Activated CD8-positive, alpha-beta memory T cell treated with anti-CD3 and anti-CD28 coated beads for 36 hours (primary cell): ENCODE data around the gene CDH22. TPM values are rescaled to one million over a fixed set of nuclear protein-coding genes. Genes with fewer than 3 reads are reported as not detected.

Experiments used
- CTCF ChIA-PET: fragments of 350-600 bp; sonication (Branson Sonifier 250); formaldehyde crosslinking; loops from one replicate; lab custom pipeline; 2021; ENCODE audit warnings: antibody characterized with exemption; lab: Charles Lee
- POLR2A ChIA-PET: fragments of 350-600 bp; sonication (Branson Sonifier 250); formaldehyde crosslinking; loops from one replicate; lab custom pipeline; 2021; ENCODE audit warnings: antibody characterized with exemption; lab: Charles Lee
- total RNA-seq, 2 experiments: library from RNA; stranded (reverse); gene quantifications; one replicate each; pipeline ENCODE4 v1.2.3, GENCODE V29; 2021

CDH22 gene
- total RNA-seq, 2 experiments from 2014 or later, result not detected

DNA sequence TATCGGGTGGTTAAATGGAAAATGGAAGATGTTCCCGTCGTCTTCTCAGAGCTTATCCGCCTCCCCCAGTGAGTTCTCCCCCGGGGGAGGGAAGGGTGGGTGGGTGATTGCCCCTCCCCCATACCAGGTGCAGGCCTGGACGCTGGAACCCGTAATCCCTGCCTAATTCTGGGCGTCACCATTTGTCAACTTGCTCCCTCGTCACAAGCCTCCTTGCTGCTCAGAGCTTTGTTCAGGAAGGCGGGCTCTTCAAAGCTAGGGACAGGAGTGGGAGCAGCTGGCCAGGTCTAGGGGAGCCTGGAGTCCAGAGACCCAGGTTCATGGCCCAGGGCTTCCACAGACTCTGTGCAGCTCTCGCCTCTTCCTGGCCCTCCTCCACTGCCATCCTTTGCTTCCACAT, 25.6 kb downstream of the CDH22 start:
- ChIA-PET CTCF (no interaction called here), POLR2A (no interaction called here)

DNA sequence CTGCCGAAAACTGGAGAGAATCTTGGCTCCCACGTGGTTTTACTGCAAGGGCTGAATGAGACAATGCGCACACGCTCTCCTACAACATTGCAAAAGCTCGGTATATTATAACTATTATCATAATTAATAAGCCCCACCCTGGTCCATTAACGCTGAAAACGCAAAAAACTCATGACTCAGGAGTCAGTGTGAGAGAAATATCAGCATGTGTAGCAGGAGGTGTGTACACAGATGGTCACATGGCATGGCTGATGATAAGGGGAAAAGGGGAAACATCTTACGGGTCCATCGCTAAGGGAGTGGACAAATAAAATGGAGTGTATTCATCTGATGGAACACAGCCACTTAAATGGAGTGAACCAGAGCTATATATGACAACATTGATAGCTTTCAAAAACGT, 29.2 kb downstream of the CDH22 start:
- CTCF ChIA-PET, result no interaction called here

GRCh38 chr20:46277602-46278001, 30.7 kb downstream of the CDH22 start:
- POLR2A ChIA-PET, result no interaction called here
- CTCF ChIA-PET, result no interaction called here

More for the DNA sequence above, 29.2 kb downstream of the CDH22 start:
- POLR2A ChIA-PET, result no interaction called here

GRCh38 chr20:46276531-46276930, 31.8 kb downstream of the CDH22 start:
- CTCF ChIA-PET, result no interaction called here

GRCh38 chr20:46275091-46275490, 33.2 kb downstream of the CDH22 start:
- ChIA-PET CTCF (no interaction called here), POLR2A (no interaction called here)

More at GRCh38 chr20:46276531-46276930, 31.8 kb downstream of the CDH22 start:
- POLR2A ChIA-PET, result no interaction called here

DNA sequence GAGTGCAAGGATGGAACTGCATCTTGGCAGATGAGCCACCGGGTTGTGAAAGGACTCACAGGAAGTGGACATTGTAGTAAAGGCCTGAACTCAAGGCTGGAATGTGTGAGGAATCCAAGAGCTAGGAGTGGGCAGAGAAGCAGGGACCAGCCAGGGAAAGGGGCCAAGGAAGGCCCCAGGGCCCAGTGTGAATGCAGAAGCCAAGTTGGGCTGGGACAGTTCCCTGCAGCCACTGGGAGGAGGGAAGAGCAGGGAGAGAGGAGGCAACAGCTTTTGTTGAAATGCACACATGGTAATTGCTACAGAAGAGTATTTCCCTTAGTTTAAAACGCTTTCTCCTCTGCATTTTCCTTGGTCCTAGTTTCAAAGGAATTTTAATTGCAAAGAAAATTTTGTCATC, 34.6 kb downstream of the CDH22 start:
- CTCF ChIA-PET, result no interaction called here
- POLR2A ChIA-PET, result no interaction called here

GRCh38 chr20:46272389-46273047, 35.8 kb downstream of the CDH22 start:
- POLR2A ChIA-PET, result no interaction called here
- CTCF ChIA-PET, result no interaction called here

- ChIA-PET POLR2A (no interaction called here), CTCF (no interaction called here)
Observed at GRCh38 chr20:46270977-46271744, 37.1 kb downstream of the CDH22 start.

GRCh38 chr20:46269372-46269771, 38.9 kb downstream of the CDH22 start:
- CTCF ChIA-PET, result no interaction called here
- POLR2A ChIA-PET, result no interaction called here

DNA sequence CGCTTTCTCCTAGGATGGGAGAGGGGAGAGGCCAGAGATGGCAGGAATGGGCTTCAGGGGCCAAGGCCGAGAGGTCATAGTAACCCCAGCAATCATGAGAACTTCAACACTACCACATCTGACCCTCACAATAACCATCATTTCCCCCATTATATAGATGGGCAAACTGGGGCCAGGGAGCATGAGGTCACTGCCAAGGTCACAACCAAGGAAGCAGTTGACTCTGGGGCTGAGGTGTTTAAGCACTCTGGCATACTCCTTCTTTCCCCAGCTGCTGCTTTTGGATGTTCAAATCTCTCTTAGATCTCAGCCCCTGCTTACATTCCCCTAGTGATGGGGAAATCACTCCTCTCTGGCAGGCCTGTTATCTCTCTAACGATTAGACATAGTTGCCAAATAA, 39.6 kb downstream of the CDH22 start:
- ChIA-PET CTCF (no interaction called here), POLR2A (no interaction called here)

GRCh38 chr20:46268131-46268614, 40.1 kb downstream of the CDH22 start:
- POLR2A ChIA-PET, result no interaction called here
- CTCF ChIA-PET, result no interaction called here

- CTCF ChIA-PET, result no interaction called here
- POLR2A ChIA-PET, result no interaction called here
Observed at GRCh38 chr20:46267108-46268105, 40.9 kb downstream of the CDH22 start.

GRCh38 chr20:46265539-46265938, 42.8 kb downstream of the CDH22 start:
- POLR2A ChIA-PET, result no interaction called here

GRCh38 chr20:46264391-46265266, 43.7 kb downstream of the CDH22 start:
- ChIA-PET CTCF (no interaction called here), POLR2A (no interaction called here)

More at GRCh38 chr20:46265539-46265938, 42.8 kb downstream of the CDH22 start:
- CTCF ChIA-PET, result no interaction called here

- ChIA-PET POLR2A (no interaction called here), CTCF (no interaction called here)
Observed at GRCh38 chr20:46261456-46262253, 46.6 kb downstream of the CDH22 start.

DNA sequence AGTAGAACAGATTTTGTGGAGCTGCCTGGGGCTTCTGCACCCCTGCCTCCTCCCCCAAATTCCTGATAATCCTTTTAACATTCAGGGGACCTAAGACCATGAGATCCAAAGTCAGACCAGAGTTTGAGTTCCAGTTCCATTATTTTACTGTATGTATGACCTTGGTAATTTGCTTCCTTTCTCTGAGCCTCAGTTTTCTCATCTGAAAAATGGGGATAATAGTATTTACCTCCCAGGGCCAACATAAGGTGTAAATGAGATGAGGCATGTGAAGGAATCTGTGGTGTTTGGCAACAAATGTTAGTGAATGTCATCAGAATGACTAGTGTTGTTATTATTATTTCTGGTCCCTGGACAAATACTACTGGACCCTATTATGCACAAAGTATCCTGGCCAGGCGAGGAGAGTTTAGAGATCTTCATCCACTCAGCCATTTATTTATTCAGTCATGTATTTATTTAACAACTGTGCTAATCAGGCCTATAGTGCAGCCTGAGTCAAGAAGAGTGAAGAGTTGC, 47.3 kb downstream of the CDH22 start:
- POLR2A ChIA-PET, result no interaction called here

GRCh38 chr20:46260480-46260879, 47.8 kb downstream of the CDH22 start:
- ChIA-PET CTCF (no interaction called here), POLR2A (no interaction called here)

More for the DNA sequence above, 47.3 kb downstream of the CDH22 start:
- CTCF ChIA-PET, result no interaction called here
